Neuronal stem cell (in vitro differentiated cells): ENCODE measurements around the gene IDH2.

Source experiments
- DNase-seq: peaks from one replicate; pipeline ENCODE4 v3.0.0-alpha.2; 2013; ENCODE audit warnings: low spot score
- H2AFZ ChIP-seq: one replicate; pipeline ENCODE4 v1.6.1; 2013; ENCODE audit warnings: mild to moderate bottlenecking, low read length, inconsistent platforms
- H2AK5ac ChIP-seq: 2 replicates; pipeline ENCODE4 v1.6.1; 2013; ENCODE audit warnings: low read depth, mild to moderate bottlenecking, inconsistent platforms, low read length, moderate library complexity, mixed read lengths
- H2BK120ac ChIP-seq: 2 replicates; pipeline ENCODE4 v1.6.1; 2013; ENCODE audit warnings: low read depth, mild to moderate bottlenecking, inconsistent platforms, low read length, moderate library complexity, mixed read lengths
- H2BK12ac ChIP-seq: one replicate; pipeline ENCODE4 v1.6.1; 2013; ENCODE audit warnings: low read length, inconsistent platforms
- H2BK15ac ChIP-seq: 2 replicates; pipeline ENCODE4 v1.6.1; 2013; ENCODE audit warnings: mild to moderate bottlenecking, low read length, inconsistent platforms, mixed read lengths
- H2BK5ac ChIP-seq: one replicate; pipeline ENCODE4 v1.6.1; 2013; ENCODE audit warnings: inconsistent platforms, mild to moderate bottlenecking, low read length, moderate library complexity
- H3K14ac ChIP-seq: one replicate; pipeline ENCODE4 v1.6.1; 2013; ENCODE audit warnings: low read length, inconsistent platforms
- H3K18ac ChIP-seq: 2 replicates; pipeline ENCODE4 v1.6.1; 2013; ENCODE audit warnings: low read length, inconsistent platforms
- H3K23ac ChIP-seq: 2 replicates; pipeline ENCODE4 v1.6.1; 2013; ENCODE audit warnings: low read depth, mild to moderate bottlenecking, mixed read lengths, low read length, inconsistent platforms; ENCODE audit not compliant: poor library complexity
- H3K27ac ChIP-seq: replicated peaks from 3 replicates; pipeline ENCODE4 v1.5.1; 2013; ENCODE audit warnings: low read length, inconsistent platforms
- H3K27me3 ChIP-seq, 3 experiments: 2 replicates each; pipeline ENCODE4 v1.6.1; 2013; ENCODE audit warnings: low read length in 3 of 3, mild to moderate bottlenecking in 2 of 3, inconsistent platforms in 1 of 3, low read depth in 1 of 3, mixed read lengths in 1 of 3, moderate library complexity in 1 of 3; ENCODE audit not compliant: control insufficient read depth in 3 of 3, insufficient read depth in 3 of 3
- H3K36me3 ChIP-seq, 2 donors: replicated peaks in 1 of 2; 2 replicates each; pipeline ENCODE4 v1.6.1; 2013; ENCODE audit warnings: low read length in 2 of 2; ENCODE audit not compliant: control insufficient read depth in 2 of 2, insufficient read depth in 2 of 2
- H3K4ac ChIP-seq: 2 replicates; pipeline ENCODE4 v1.6.1; 2013; ENCODE audit warnings: inconsistent platforms, mild to moderate bottlenecking, low read length, moderate library complexity
- H3K4me1 ChIP-seq, 2 donors: 1 replicate in 1 of 2; 2 replicates in 1 of 2; pipeline ENCODE4 v1.6.1; 2013; ENCODE audit warnings: low read length in 2 of 2, low read depth in 1 of 2; ENCODE audit not compliant: control insufficient read depth in 2 of 2, insufficient read depth in 1 of 2
- H3K4me2 ChIP-seq: one replicate; pipeline ENCODE4 v1.6.1; 2013; ENCODE audit warnings: mild to moderate bottlenecking, low read length, inconsistent platforms; ENCODE audit not compliant: insufficient read depth, poor library complexity, severe bottlenecking
- H3K4me3 ChIP-seq, 2 donors: 2 replicates each; pipeline ENCODE4 v1.5.1; 2013; ENCODE audit warnings: low read length in 2 of 2, mild to moderate bottlenecking in 2 of 2, inconsistent platforms in 1 of 2, moderate library complexity in 1 of 2
- H3K79me1 ChIP-seq: one replicate; pipeline ENCODE4 v1.6.1; 2013; ENCODE audit warnings: low read depth, mild to moderate bottlenecking, inconsistent platforms, low read length, moderate library complexity
- H3K9ac ChIP-seq: one replicate; pipeline ENCODE4 v1.6.1; 2013; ENCODE audit warnings: mild to moderate bottlenecking, low read depth, low read length, inconsistent platforms; ENCODE audit not compliant: poor library complexity
- H3K9me3 ChIP-seq, 2 donors: replicated peaks in 1 of 2; 2 replicates each; pipeline versions ENCODE3 to v1.6.1; 2013; ENCODE audit warnings: low read length in 2 of 2, mild to moderate bottlenecking in 2 of 2, inconsistent platforms in 1 of 2, low read depth in 1 of 2, mixed read lengths in 1 of 2, moderate library complexity in 1 of 2; ENCODE audit not compliant: control insufficient read depth in 2 of 2, insufficient read depth in 1 of 2
- H4K8ac ChIP-seq: one replicate; pipeline ENCODE4 v1.6.1; 2013; ENCODE audit warnings: low read depth, mild to moderate bottlenecking, inconsistent platforms, low read length, moderate library complexity
- H4K91ac ChIP-seq: one replicate; pipeline ENCODE4 v1.6.1; 2013; ENCODE audit warnings: low read length, low read depth, mild to moderate bottlenecking, inconsistent platforms; ENCODE audit not compliant: poor library complexity
- WGBS, 2 donors: extraction: QIAGEN DNeasy Blood & Tissue Kit; methylation state at CpG; one replicate each; pipeline ENCODE4 v1.1.7; 2013; ENCODE audit warnings: missing lambda C conversion rate in 2 of 2, mixed read lengths in 1 of 2; ENCODE audit not compliant: insufficient read length in 2 of 2, insufficient replicate concordance in 1 of 2; ENCODE audit errors: extremely low coverage in 2 of 2; 5-methylcytosine and 5-hydroxymethylcytosine counted together

IDH2 gene

GRCh38 chr15:90126022-90126421 is 23.8 kb upstream of the IDH2 start:
- Histone ChIP-seq H2AK5ac (no peak overlapping the region), H2BK12ac (no peak overlapping the region), H3K14ac (no peak overlapping the region), H3K23ac (no peak overlapping the region), H3K27me3 (peaks cover 0 to 4% (median 0%) of the 10 kb centered on the region in 3 experiments), H3K4ac (no peak overlapping the region), H3K9ac (no peak overlapping the region), H2BK5ac (no peak overlapping the region), H3K4me3 (no peak overlapping the region), H2BK120ac (no peak overlapping the region), H3K79me1 (no peaks in the 10 kb centered on the region), H2AFZ (no peak overlapping the region), H4K8ac (no peak overlapping the region), H3K9me3 (no peaks in the 10 kb centered on the region), H3K4me2 (no peak overlapping the region), H4K91ac (no peak overlapping the region), H3K4me1 (peaks cover 3 to 6% of the 10 kb centered on the region in 2 donors), H2BK15ac (no peak overlapping the region), H3K36me3 (no peaks in the 10 kb centered on the region), H3K27ac (no peak overlapping the region), H3K18ac (no peak overlapping the region)
- no peak for DNase-seq
- WGBS, 2 donors, result no CpG with 5 or more reads among the region's 6 CpGs

- Histone ChIP-seq H3K9ac (no peak overlapping the region), H3K4me2 (no peak overlapping the region), H2BK120ac (no peak overlapping the region), H3K4me3 (no peak overlapping the region), H4K91ac (no peak overlapping the region), H2AK5ac (no peak overlapping the region), H3K18ac (no peak overlapping the region), H3K23ac (no peak overlapping the region), H3K14ac (no peak overlapping the region), H2BK12ac (no peak overlapping the region), H3K4ac (no peak overlapping the region), H2BK15ac (no peak overlapping the region), H4K8ac (no peak overlapping the region), H3K27ac (no peak overlapping the region), H3K79me1 (no peaks in the 10 kb centered on the region), H3K36me3 (no peaks in the 10 kb centered on the region), H3K4me1 (peaks cover 3 to 6% of the 10 kb centered on the region in 2 donors), H2AFZ (no peak overlapping the region), H2BK5ac (no peak overlapping the region), H3K9me3 (no peaks in the 10 kb centered on the region), H3K27me3 (peaks cover 0 to 4% (median 0%) of the 10 kb centered on the region in 3 experiments)
- DNase-seq, result no peak
Measured at GRCh38 chr15:90124507-90124906, 22.2 kb upstream of the IDH2 start.

GRCh38 chr15:90121086-90121485 is 18.8 kb upstream of the IDH2 start:
- Histone ChIP-seq H3K9ac (no peak overlapping the region), H4K8ac (no peak overlapping the region), H3K4me1 (no peaks in the 10 kb centered on the region), H3K4ac (no peak overlapping the region), H3K9me3 (no peaks in the 10 kb centered on the region), H3K27me3 (no peaks in the 10 kb centered on the region), H3K4me3 (no peak overlapping the region), H2BK12ac (no peak overlapping the region), H3K18ac (no peak overlapping the region), H2AFZ (no peak overlapping the region), H3K36me3 (no peaks in the 10 kb centered on the region), H2BK5ac (no peak overlapping the region), H3K79me1 (no peaks in the 10 kb centered on the region), H2BK15ac (no peak overlapping the region), H2BK120ac (no peak overlapping the region), H3K23ac (no peak overlapping the region), H3K27ac (no peak overlapping the region), H4K91ac (no peak overlapping the region), H2AK5ac (no peak overlapping the region), H3K4me2 (no peak overlapping the region), H3K14ac (no peak overlapping the region)
- no CpG with 5 or more reads among the region's 6 CpGs for WGBS, 2 donors
- DNase-seq, result no peak

- no peak overlapping the region for H3K18ac ChIP-seq
- no peak overlapping the region for H2BK120ac ChIP-seq
- no peak overlapping the region for H4K91ac ChIP-seq
- peaks cover 2 to 4% of the 10 kb centered on the region in 2 donors for H3K9me3 ChIP-seq
- no peaks in the 10 kb centered on the region for H3K36me3 ChIP-seq
- no peak overlapping the region for H3K14ac ChIP-seq
- H3K79me1 ChIP-seq, result no peaks in the 10 kb centered on the region
- no peak overlapping the region for H3K9ac ChIP-seq
- H2BK5ac ChIP-seq, result no peak overlapping the region
- no peak overlapping the region for H4K8ac ChIP-seq
- no peaks in the 10 kb centered on the region for H3K27me3 ChIP-seq
- no peaks in the 10 kb centered on the region for H3K4me1 ChIP-seq
- no peak for DNase-seq
- H2AFZ ChIP-seq, result no peak overlapping the region
- H2BK12ac ChIP-seq, result no peak overlapping the region
- no peak overlapping the region for H3K4me3 ChIP-seq
- no peak overlapping the region for H3K4me2 ChIP-seq
- no peak overlapping the region for H2BK15ac ChIP-seq
- H3K4ac ChIP-seq, result no peak overlapping the region
- H3K23ac ChIP-seq, result no peak overlapping the region
- H2AK5ac ChIP-seq, result no peak overlapping the region
- H3K27ac ChIP-seq, result no peak overlapping the region
Measured at GRCh38 chr15:90119367-90119766, 17.1 kb upstream of the IDH2 start.
